Gastrocnemius medialis (tissue), 4 donors: ENCODE data around the gene LAX1. TPM values are rescaled to one million over a fixed set of nuclear protein-coding genes. Genes with fewer than 3 reads are reported as not detected.
A peak's percentile ranks its signal among the peaks of the same experiment; 100 is the strongest.
"Not testable (repeated sequence)": the region's sequence is repeated elsewhere in the genome, so short reads cannot be mapped to it uniquely, and the experiment has no call there.

Source experiments
- ATAC-seq, 2 donors: fragments of 150-250 bp; one replicate each; pipeline ENCODE4 v1.9.1; 2016
- DNase-seq, 2 donors: peaks; one replicate each; pipeline ENCODE4 v3.0.0-alpha.2; 2019
- H3K27ac ChIP-seq, 4 donors: fragments of 200-600 bp; sonication (generic); 1 replicate in 1 of 4; 2 replicates in 3 of 4; pipeline ENCODE4 v1.5.1; 2016 to 2018; ENCODE audit warnings: mild to moderate bottlenecking in 2 of 4, moderate library complexity in 1 of 4
- H3K27me3 ChIP-seq, 3 donors: fragments of 200-600 bp; sonication (generic) in 2 of 3; 1 replicate in 1 of 3; 2 replicates in 2 of 3; pipeline versions ENCODE4 v1.5.1 to v1.6.0; 2016 to 2019; ENCODE audit warnings: mild to moderate bottlenecking in 1 of 3, moderate library complexity in 1 of 3
- H3K36me3 ChIP-seq, 2 donors: fragments of 200-600 bp; sonication (generic) in 1 of 2; one replicate each; pipeline ENCODE4 v1.5.1; 2017 to 2018
- H3K4me1 ChIP-seq, 2 donors: fragments of 200-600 bp; sonication (generic) in 1 of 2; one replicate each; pipeline ENCODE4 v1.5.1; 2016 to 2017; ENCODE audit warnings: mild to moderate bottlenecking in 2 of 2
- H3K4me3 ChIP-seq, 4 donors: fragments of 200-600 bp; sonication (generic) in 3 of 4; 1 replicate in 1 of 4; 2 replicates in 3 of 4; pipeline ENCODE4 v1.5.1; 2016 to 2019; ENCODE audit warnings: mild to moderate bottlenecking in 2 of 4
- H3K9me3 ChIP-seq, 3 donors: fragments of 200-600 bp; sonication (generic) in 2 of 3; 1 replicate in 1 of 3; 2 replicates in 2 of 3; pipeline ENCODE4 v1.5.1; 2016 to 2019
- POLR2A ChIP-seq, 2 donors: fragments of 450-650 bp; IDR thresholded peaks; one replicate each; pipeline ENCODE4 v1.6.1; 2017; ENCODE audit warnings: antibody characterized with exemption in 2 of 2, mild to moderate bottlenecking in 2 of 2, moderate library complexity in 2 of 2
- in situ Hi-C, 4 donors: fragments of 200-750 bp; cut with MboI; loops; one replicate each; pipeline versions ENCODE4 v1.15.0 to v1.8.0; 2017; ENCODE audit warnings: low sequenced_read_pairs in 4 of 4
- intact Hi-C: fragments of 100-400 bp; cut with DNase I; formaldehyde crosslinking; loops from one replicate; pipeline ENCODE4 v1.15.1; 2023; ENCODE audit warnings: low total_unique reads
- total RNA-seq, 4 donors: library from RNA; depleted of rRNA; stranded (reverse); fragments of >200 nt; gene quantifications; one replicate each; pipeline versions ENCODE4 v1.1.0 to v1.2.3, GENCODE V29; 2016
- TF ChIP-seq, protein P1 (sequence below), 5 experiments: fragments of 450-650 bp in 3 of 5; fragments of 200-600 bp in 2 of 5; sonication (generic) in 2 of 5; IDR thresholded peaks in 4 of 5; conservative IDR thresholded peaks in 1 of 5; 1 replicate in 4 of 5; 2 replicates in 1 of 5; pipeline ENCODE4 v1.5.1; 2016 to 2019; ENCODE audit warnings: antibody characterized with exemption in 5 of 5, mild to moderate bottlenecking in 3 of 5, moderate library complexity in 3 of 5

The LAX1 gene
- total RNA-seq, 4 donors from 2014 or later: 0.19 TPM; not detected in 3

DNA sequence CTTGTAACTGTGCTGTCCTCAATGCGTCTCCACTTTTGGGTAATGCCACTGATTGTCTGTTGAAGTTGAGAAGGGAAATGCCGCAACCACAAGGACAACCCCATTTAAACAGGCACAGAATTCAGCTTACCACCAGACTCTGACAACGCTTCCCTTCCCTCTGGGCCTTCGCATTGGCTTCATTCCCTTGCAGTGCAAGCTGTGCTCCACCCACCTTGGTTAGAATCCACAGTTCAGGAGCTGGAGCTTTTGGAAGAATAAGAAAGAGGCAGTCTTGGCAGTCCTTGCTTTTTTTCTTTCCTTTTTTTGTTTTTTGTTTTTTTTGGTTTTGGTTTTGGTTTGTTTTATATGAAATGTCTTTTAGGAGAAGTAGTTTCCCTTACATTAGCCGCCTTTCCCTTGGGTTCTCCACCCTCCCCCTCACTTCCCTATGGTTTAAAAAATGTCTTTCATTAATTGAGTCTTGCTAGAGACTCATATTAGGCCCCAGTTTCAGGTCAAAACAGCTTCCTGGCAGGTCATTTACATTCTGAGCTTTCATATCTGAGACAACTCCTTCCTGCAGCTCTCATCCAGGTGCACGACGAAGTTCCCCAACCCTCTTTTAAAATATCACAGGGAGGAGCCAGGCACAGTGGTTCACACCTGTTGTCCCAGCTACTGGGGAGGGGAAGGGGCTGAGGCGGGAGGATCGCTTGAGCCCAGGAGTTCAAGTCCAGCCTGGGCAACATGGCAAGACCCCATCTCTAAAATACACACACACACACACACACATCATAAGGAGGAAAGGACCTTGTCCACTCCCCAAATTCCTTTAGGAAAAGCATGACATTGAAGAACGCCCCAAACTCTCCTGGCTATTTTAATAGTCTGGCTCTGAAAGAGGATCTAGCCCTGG, 20.7 kb upstream of the LAX1 start:
- in situ Hi-C loops: no loop called here
- Histone ChIP-seq H3K36me3 (peaks cover 0 to 9% of the 10 kb centered on the region in 2 donors), H3K4me3 (no peak overlapping the region)

DNA sequence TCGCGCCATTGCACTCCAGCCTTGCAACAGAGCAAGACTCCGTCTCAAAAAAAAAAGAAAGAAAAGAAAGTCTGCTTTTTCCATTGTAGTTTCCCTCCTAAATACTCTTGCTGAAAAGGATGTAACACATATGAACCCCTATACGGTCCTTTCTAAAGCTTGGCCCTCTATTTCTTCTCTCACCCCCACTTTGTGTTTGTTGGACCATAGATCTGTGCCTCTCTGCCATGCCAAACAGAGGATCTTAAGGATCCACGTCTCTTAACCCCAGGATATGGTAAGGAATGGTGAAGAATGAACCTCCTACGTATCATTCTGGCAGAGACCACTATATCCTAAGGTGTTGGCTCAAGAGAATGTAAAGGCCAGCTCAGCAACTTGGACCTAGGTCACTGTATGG, 18.7 kb upstream of the LAX1 start:
- no peaks in the 10 kb centered on the region for H3K27me3 ChIP-seq
- TF ChIP-seq, protein P1, sequence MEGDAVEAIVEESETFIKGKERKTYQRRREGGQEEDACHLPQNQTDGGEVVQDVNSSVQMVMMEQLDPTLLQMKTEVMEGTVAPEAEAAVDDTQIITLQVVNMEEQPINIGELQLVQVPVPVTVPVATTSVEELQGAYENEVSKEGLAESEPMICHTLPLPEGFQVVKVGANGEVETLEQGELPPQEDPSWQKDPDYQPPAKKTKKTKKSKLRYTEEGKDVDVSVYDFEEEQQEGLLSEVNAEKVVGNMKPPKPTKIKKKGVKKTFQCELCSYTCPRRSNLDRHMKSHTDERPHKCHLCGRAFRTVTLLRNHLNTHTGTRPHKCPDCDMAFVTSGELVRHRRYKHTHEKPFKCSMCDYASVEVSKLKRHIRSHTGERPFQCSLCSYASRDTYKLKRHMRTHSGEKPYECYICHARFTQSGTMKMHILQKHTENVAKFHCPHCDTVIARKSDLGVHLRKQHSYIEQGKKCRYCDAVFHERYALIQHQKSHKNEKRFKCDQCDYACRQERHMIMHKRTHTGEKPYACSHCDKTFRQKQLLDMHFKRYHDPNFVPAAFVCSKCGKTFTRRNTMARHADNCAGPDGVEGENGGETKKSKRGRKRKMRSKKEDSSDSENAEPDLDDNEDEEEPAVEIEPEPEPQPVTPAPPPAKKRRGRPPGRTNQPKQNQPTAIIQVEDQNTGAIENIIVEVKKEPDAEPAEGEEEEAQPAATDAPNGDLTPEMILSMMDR (IDR thresholded peaks at IDR 0.05 in 4 of 5, conservative IDR thresholded peaks at IDR 0.05 in 1 of 5): no peak
- no peak for TF ChIP-seq POLR2A (IDR thresholded peaks at IDR 0.05)
- H3K4me3 ChIP-seq: no peak overlapping the region
- H3K27ac ChIP-seq: no peak overlapping the region
- no peaks in the 10 kb centered on the region for H3K36me3 ChIP-seq
- no peak for DNase-seq
- H3K4me1 ChIP-seq: peaks cover 0 to 24% of the 10 kb centered on the region in 2 donors
- in situ Hi-C loops: no loop called here
- intact Hi-C loops: no loop called here
- no peak for ATAC-seq
- H3K9me3 ChIP-seq: no peaks in the 10 kb centered on the region

More for the DNA sequence above, 20.7 kb upstream of the LAX1 start:
- H3K9me3 ChIP-seq: no peaks in the 10 kb centered on the region
- peak overlapping the region in 2 of 4 donors; percentile 0 for H3K27ac ChIP-seq
- peak; percentile 61 to 72 for ATAC-seq
- peak; percentile 20 to 47 for DNase-seq
- H3K27me3 ChIP-seq: no peaks in the 10 kb centered on the region
- TF ChIP-seq POLR2A (IDR thresholded peaks at IDR 0.05): no peak
- TF ChIP-seq, protein P1 (IDR thresholded peaks at IDR 0.05 in 4 of 5, conservative IDR thresholded peaks at IDR 0.05 in 1 of 5): no peak
- H3K4me1 ChIP-seq: peaks cover 0 to 17% of the 10 kb centered on the region in 2 donors
- intact Hi-C loops: no loop called here

DNA sequence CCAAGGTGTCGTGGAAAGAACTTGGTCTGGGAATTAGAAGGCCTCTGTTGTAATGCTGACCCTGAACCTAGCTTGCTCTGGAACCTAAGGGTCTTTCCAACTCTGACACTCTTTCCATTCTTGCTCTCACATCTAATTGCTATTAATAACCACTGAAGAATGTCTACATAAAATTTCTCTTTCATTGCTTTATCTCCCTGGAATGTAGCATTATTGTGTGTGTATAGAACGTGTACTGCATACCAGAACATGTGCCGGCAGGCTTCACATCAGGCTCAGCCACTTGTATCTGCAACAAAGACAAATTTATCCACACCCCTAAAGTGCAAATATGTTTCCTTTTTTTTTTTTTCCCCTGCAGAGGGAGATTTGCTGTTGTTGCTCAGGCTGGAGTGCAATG, 13.9 kb upstream of the LAX1 start:
- in situ Hi-C loops (no loop called here), intact Hi-C loops (no loop called here)
- Histone ChIP-seq H3K4me3 (no peak overlapping the region), H3K9me3 (no peaks in the 10 kb centered on the region), H3K27me3 (no peaks in the 10 kb centered on the region), H3K27ac (no peak overlapping the region), H3K4me1 (peaks cover 0 to 7% of the 10 kb centered on the region in 2 donors), H3K36me3 (no peaks in the 10 kb centered on the region)
- TF ChIP-seq POLR2A (IDR thresholded peaks at IDR 0.05): no peak
- TF ChIP-seq, protein P1 (IDR thresholded peaks at IDR 0.05 in 4 of 5, conservative IDR thresholded peaks at IDR 0.05 in 1 of 5): no peak
- no peak for ATAC-seq
- DNase-seq: no peak

DNA sequence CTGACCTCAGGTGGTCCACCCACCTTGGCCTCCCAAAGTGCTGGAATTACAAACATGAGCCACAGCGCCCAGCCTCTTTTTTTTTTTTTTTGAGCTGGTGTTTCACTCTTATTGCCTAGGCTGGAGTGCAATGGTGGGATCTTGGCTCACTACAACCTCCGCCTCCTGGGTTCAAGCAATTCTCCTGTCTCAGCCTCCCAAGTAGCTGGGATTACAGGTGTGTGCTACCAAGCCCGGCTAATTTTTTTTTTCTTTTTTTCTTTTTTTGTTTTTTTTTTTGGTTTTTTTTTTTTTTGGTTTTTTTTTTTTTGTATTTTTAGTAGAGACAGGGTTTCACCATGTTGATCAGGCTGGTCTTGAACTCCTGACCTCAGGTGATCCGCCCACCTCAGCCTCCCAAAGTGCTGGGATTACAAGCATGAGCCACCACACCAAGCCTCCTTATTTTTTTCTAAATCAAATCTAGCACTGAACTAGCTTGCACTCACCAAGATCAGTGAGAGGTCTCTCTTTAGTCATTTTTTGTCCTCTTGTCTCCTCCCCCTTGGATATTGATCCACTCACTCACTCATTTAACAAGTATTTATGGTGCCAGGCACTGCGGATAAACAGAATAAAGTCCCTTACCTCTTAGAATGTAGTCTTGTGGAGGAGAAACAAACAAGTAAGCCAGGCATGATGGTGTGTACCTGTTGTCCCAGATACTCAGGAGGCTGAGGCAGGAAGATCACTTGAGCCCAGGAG, 13.2 kb upstream of the LAX1 start:
- intact Hi-C loops, H3K4me1 ChIP-seq, H3K36me3 ChIP-seq, H3K9me3 ChIP-seq, DNase-seq, in situ Hi-C loops, ATAC-seq, H3K27ac ChIP-seq, H3K27me3 ChIP-seq, H3K4me3 ChIP-seq: not testable (repeated sequence)

DNA sequence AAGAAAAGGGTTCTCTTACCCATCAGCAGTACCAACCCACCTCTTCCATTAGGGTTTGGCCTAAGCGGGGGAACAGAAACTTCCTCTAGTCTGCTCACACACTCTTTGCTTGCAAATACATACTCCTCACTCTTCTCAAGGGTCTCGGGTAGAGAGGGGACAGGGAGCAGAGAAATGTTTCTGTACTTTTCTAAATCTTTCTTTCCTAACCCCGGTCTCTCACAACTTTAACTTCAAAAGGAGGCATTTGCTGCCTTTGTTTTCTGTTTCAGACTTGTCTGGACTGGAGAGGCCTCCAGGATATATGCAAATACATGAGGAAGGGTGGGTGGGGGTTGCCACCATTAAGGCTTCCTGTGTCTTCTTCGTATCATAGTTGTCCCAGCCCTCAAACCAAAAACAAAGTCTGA, 10.5 kb upstream of the LAX1 start:
- no peaks in the 10 kb centered on the region for H3K27me3 ChIP-seq
- ATAC-seq (no peak), DNase-seq (no peak)
- TF ChIP-seq POLR2A (IDR thresholded peaks at IDR 0.05): no peak
- TF ChIP-seq, protein P1 (IDR thresholded peaks at IDR 0.05 in 4 of 5, conservative IDR thresholded peaks at IDR 0.05 in 1 of 5): no peak
- intact Hi-C loops: no loop called here
- H3K36me3 ChIP-seq: no peaks in the 10 kb centered on the region
- no peak overlapping the region for H3K4me3 ChIP-seq
- H3K27ac ChIP-seq: no peak overlapping the region
- no peaks in the 10 kb centered on the region for H3K9me3 ChIP-seq
- H3K4me1 ChIP-seq: peaks cover 0 to 7% of the 10 kb centered on the region in 2 donors
- in situ Hi-C loops: no loop called here
